Right ventricle myocardium inferior (tissue), 1 donor: ENCODE data around the gene OVOL1. TPM values are rescaled to one million over a fixed set of nuclear protein-coding genes. Genes with fewer than 3 reads are reported as not detected.
"Not testable (repeated sequence)": the region's sequence is repeated elsewhere in the genome, so short reads cannot be mapped to it uniquely, and the experiment has no call there.

ENCODE experiments used
- ATAC-seq: fragments of 200-7000 bp; cut with Tn5 transposase; one replicate; pipeline ENCODE4 v1.9.1; 2020; ENCODE audit warnings: mild to moderate bottlenecking, moderate library complexity
- DNase-seq: peaks from one replicate; pipeline ENCODE4 v3.0.0; 2021; ENCODE audit errors: missing footprints
- intact Hi-C: fragments of 100-400 bp; cut with DNase I; formaldehyde crosslinking; loops from one replicate; pipeline ENCODE4 v1.11.0; 2022
- long read RNA-seq: library from polyadenylated mRNA; unstranded; transcript quantifications from one replicate; pipeline ENCODE4 v2.0.0, GENCODE V29; 2021
- total RNA-seq: library from RNA; stranded (reverse); fragmentation: NEBNext Ultra II Directional; extraction: Animal tissue kit (Norgen Biotek cat#: 25700); gene quantifications from one replicate; pipeline ENCODE4 v1.2.1, GENCODE V29; 2021
- donor health status: DM: no; HTN: yes; CAD: no; lungs with severe emphysema.

OVOL1 gene
- not detected for total RNA-seq
- long read RNA-seq, result 0 reads

DNA sequence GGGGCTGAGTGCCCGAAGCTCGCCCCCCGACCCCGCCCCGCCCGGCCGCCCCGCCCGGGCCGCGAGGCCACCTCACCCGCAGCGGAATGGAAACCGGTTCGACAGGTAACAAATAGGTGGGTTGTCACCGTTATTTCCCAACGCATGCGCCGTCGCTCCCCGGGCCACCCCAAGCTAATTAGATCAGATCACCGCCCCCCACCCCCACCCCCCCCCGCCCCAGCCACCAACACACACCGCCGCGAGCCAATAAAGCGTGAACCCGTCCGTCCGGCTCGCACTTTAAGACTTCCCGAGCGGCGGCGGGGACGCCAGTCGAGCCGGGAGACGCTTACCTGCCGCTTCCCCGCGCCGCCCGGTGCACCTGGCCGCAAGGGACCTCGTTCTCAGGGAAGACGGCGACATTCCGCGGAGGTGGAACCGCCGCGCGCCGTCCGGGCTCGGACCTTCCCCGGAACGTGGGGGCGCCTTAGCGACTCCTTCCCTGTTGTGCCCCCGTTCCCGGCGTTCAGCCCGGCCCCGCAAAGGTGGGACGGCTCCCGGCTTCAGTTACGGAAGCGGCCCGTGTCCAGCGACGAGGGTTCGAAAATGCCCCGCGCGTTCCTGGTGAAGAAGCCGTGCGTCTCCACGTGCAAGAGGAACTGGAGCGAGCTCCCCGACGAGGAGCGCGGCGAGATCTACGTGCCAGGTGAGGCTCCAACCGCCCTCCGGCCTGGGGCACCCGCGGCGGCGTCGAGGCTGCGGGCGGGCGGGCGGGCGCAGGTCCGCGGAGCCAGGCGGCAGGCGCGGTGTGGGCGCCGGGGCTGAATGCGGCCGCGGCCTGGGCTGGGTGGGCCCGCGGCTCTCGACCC is at the start of gene OVOL1:
OVOL1 (plus strand) TSS at position 278 of the 851 bp plus-strand sequence; CDS start at position 589, 311 bp downstream.
- ATAC-seq, result no peak
- intact Hi-C loops, result no loop called here
- no peak for DNase-seq

- no peak for ATAC-seq
- intact Hi-C loops, result no loop called here
- DNase-seq, result no peak
Measured at GRCh38 chr11:65739022-65739421, 47.8 kb upstream of the OVOL1 start.

- intact Hi-C loops, result no loop called here
- ATAC-seq, result no peak
Measured at GRCh38 chr11:65741185-65741584, 45.7 kb upstream of the OVOL1 start.

GRCh38 chr11:65742353-65742752 is 44.5 kb upstream of the OVOL1 start:
- ATAC-seq, result no peak
- no peak for DNase-seq
- intact Hi-C loops, result no loop called here

More at GRCh38 chr11:65741185-65741584, 45.7 kb upstream of the OVOL1 start:
- no peak for DNase-seq

- DNase-seq (no peak), ATAC-seq (no peak)
- intact Hi-C loops, result no loop called here
Measured at GRCh38 chr11:65743681-65744025, 43.2 kb upstream of the OVOL1 start.

DNA sequence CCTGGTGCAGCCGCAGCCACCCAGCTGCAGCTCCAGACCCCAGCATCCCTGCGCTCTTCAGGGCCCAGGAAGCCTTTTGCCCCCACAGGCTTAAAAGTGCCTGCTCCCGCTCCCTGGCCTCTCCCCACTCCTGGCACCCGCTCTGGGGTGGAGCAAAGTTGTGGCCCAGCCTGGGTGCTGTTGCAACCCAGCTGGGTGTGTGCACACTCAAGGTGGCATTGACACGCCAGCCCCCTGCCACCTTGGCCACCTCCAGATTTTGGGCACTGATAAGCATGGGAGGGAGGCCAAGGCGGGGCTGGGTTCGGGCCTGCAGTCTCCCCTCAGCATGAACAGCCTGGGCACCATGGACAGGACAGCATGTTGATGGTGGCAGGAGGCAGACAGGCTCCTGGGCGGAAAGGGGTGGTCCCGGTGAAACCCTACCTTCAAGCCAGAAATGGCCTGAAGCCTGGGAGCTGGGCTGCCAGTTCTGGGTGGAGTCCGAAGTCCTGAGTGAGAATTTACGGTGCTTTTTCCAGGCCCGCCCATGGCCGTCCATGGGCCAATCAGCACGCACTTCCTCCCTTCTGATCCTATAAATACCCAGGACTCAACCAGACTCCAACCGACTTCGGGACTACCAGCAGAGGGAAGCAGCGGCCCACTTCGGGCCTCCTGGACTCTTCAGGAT is 42.7 kb upstream of the OVOL1 start:
- DNase-seq (no peak), ATAC-seq (peak; percentile 37)
- intact Hi-C loops, result no loop called here

- intact Hi-C loops, result no loop called here
- no peak for ATAC-seq
- no peak for DNase-seq
Measured at GRCh38 chr11:65744699-65745042, 42.2 kb upstream of the OVOL1 start.

DNA sequence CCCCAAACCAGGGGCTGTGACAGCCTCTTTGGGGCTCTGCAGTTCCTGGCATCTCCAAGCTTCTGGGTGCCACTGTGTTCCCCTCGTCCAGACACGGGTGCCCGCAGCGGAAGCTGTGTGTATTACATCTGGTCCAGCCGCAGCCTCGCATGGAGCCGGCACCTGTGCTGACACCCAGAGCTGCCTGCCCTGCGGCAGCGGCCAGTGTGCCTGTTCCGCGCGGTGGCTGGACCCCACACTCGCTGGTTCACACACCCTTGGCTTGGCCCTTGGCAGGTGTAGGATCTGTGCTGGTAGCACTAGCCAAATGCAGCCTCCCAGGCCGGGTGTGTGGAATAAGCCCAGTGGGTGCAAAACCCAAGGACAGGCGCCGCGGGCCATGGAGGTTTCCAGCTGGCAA is 41.8 kb upstream of the OVOL1 start:
- intact Hi-C loops, result no loop called here
- no peak for ATAC-seq
- DNase-seq, result no peak

- ATAC-seq, DNase-seq: not testable (repeated sequence)
Measured at GRCh38 chr11:65762169-65762568, 24.7 kb upstream of the OVOL1 start.

DNA sequence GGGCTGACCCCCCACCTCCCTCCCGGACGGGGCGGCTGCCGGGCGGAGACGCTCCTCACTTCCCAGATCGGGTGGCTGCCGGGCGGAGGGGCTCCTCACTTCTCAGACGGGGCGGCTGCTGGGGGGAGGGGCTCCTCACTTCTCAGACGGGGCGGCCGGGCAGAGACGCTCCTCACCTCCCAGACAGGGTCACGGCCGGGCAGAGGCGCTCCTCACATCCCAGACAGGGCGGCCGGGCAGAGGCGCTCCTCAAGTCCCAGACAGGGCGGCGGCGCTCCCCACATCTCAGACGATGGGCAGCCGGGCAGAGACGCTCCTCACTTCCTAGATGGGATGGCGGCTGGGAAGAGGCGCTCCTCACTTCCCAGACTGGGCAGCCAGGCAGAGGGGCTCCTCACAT is 24.0 kb upstream of the OVOL1 start:
- DNase-seq, ATAC-seq, intact Hi-C loops: not testable (repeated sequence)

More at GRCh38 chr11:65762169-65762568, 24.7 kb upstream of the OVOL1 start:
- intact Hi-C loops, result not testable (repeated sequence)

DNA sequence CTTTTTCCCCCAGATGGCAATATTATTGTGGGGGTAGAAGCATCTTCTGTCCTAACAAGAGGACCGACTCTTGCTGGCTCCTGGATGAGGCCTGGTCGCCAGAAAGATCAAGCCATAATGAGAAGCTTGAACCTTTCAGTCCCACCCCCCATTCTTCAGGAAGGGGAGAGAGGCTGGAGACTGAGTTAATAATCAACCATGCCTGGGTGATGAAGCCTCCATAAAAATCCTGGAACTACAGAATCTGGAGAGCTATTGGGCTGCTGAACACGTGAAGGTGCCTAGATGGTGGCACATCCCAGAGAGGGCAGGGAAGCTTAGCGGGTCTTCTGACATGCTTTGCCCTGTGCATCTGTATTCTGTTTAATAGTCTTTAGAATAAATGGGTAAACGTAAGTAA is 22.4 kb upstream of the OVOL1 start:
- no peak for DNase-seq
- intact Hi-C loops, result no loop called here
- no peak for ATAC-seq

- intact Hi-C loops, result no loop called here
- DNase-seq (no peak), ATAC-seq (no peak)
Measured at GRCh38 chr11:65766535-65766934, 20.3 kb upstream of the OVOL1 start.

- no peak for DNase-seq
- intact Hi-C loops, result no loop called here
- no peak for ATAC-seq
Measured at GRCh38 chr11:65767406-65767805, 19.5 kb upstream of the OVOL1 start.

- ATAC-seq, intact Hi-C loops, DNase-seq: not testable (repeated sequence)
Measured at GRCh38 chr11:65767806-65768205, 19.1 kb upstream of the OVOL1 start.

DNA sequence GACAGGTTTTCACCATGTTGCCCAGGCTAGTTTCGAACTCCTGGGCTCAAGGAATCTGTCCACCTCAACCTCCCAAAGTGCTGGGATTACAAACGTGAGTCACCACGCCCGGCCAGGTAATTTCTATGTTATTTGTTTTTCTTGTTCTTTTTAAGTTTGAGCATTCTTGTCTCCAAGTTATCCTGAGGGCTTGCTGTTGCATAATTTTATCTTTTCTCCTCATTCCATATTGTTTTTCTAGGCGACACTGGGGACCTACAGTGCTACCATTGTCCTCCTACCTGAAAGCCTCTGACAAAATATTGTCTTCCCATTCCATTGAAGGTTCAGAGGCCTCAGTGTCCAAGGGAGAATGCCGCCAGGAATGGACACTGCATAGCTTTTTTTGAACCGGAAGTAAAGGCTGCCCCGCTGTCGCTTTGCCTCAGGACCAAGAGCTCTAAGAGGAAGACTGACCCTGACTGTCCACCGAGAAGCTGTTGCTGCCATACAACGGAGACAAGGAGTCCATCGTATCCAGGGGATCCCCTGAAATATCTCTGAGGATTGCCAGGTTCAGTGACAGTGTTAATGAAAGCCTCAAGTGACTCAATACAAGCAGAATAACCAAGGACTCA is 15.8 kb upstream of the OVOL1 start:
- intact Hi-C loops, result no loop called here
- ATAC-seq (no peak), DNase-seq (no peak)

DNA sequence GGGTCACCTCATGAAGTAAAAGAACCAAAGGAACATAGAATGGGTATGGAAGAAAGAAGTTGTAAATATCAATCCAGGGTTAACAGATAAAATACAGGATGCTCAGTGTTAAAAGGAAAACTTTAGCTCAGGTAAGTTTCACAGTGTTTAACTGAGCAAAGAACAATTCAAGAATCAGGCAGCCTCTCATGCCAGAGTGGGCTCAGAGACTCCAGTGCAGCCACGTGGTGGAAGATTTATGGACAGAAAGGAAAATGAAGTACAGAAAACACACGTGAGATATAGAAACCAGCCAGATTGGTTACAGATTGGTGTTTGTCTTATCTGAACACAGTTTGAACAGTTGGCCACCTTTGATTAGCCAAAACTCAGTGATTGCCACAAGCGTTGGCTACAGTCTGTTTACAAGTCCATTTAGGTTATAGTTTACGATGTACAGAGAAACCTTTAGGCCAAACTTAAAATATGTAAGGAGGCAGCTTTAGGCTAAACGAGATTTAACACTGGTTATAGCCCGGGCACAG is 15.2 kb upstream of the OVOL1 start:
- DNase-seq, result no peak
- ATAC-seq, result no peak
- intact Hi-C loops, result no loop called here

DNA sequence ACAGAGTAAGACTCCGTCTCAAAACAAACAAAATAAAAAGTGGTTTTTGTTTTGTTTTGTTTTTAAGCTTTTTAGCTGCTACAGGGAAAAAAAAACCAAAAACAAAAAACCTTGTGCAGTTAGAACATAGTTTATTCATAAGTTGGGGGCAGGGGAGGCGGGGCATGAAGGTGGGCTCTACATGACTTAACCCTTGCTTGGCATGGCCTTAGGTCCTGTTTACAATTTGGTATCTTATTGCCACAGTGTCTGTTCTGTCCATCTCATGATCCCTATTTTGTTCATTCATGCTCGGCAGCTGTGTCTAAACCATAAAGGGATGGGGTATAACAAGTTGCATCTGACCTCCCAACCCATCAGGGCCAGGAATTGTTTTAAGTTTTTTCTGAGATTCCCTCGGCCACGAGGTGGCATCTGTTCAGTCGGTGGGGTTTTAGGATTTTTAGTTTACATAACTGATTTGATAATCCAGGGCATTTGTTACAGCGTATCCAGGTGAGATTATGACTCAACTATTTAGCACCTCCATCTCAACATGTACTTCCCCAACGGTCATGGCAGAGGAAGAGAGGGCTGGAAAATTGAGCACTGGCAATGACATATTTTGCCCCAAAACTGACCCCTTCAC is 13.0 kb upstream of the OVOL1 start:
- ATAC-seq, result no peak
- DNase-seq, result no peak
- intact Hi-C loops, result no loop called here

DNA sequence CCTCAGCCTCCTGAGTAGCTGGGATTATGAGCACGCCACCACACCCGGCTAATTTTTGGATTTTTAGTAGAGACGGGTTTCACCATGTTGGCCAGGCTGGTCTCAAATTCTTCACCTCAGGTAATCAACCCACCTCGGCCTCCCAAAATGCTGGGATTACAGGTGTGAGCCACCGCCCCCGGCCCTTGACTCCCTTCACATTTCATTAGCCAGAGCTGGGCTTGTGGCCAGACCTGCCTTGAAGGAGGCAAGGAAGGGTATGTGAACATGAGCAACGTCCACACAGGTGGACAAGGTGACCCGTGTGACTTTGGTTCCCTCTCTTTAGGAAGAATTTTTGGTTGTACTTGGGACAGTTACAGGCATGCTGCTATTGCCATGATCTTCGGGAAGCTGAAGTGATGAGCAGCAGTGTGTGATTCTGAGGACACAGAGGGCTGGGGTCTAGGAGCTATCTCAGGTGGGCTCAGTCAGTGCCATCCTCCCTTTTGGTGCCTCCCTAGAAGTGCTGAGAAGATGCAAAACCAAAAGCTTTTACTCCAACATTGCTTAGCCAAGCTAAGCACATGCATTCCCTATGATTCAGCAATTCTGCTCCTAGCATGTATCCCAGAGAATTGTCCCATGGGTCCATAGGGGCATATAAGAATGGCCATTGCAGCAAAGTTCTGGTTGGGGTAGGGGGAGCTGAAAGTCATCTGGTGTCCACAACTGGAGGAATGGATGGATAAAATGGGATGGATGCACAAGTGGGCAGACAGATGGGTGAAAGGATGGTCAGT is 12.1 kb upstream of the OVOL1 start:
- no peak for DNase-seq
- intact Hi-C loops, result no loop called here
- no peak for ATAC-seq
